NCI-H69 (cell line): ENCODE data around the gene DRC3.
"Not testable (repeated sequence)": the region's sequence is repeated elsewhere in the genome, so short reads cannot be mapped to it uniquely, and the experiment has no call there.

Source experiments
- DNase-seq: peaks from one replicate; lab custom pipeline; 2025; lab: John Stamatoyannopoulos, UW

The DRC3 gene

DNA sequence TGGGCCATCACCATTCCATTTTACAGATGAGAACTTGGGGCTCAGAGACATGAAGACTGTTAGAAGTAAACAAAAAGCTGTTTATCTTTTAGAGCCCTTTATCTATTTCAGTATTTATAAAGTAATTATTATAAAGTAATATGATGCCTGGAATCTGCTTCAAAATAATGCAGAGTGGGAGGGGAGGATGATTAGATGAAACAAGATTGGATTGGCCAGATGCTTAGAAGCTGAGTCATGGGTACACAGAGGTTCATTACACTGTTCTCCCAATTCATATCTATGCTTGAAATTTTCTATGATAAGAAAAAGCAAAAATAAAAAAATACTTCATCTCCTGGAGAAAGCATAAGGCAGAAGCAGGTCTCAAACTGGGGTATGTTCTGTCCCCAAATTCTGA is 29.8 kb upstream of the DRC3 start:
- DNase-seq = peak; percentile 34

DNA sequence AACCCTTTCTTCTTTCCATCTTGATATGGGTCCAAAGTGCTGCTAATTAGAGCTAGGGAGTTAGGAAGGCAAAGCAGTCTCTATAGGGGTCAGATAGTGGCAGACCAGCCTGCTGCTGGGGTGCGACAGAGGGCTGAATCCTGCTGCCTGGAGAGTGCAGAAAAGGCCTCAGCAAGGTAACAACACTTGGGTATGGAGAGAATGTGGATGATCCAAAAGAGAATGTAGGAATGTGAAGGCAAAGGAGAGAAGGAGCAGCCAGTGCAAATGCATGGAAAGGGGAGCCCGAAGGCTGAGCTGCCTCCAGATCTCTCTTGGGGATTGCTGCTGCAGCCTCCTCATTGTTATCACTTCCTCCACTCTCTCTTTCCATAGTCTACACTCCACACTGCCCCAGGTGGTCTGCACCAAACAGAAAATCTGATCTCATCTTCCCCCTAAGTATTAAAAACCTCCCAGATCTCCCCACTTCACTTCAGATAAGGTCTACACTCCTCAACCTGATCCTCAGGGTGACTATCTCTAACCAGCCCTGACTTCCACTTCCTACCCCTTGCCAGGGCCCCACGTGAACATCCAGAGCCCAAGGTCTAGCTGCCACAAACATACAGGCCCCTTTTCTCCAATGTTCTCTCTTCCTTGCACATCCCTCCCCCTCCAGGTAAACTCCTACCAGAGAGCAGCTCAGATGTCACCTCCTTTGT is 29.2 kb upstream of the DRC3 start:
- DNase-seq = peak; percentile 67

DNA sequence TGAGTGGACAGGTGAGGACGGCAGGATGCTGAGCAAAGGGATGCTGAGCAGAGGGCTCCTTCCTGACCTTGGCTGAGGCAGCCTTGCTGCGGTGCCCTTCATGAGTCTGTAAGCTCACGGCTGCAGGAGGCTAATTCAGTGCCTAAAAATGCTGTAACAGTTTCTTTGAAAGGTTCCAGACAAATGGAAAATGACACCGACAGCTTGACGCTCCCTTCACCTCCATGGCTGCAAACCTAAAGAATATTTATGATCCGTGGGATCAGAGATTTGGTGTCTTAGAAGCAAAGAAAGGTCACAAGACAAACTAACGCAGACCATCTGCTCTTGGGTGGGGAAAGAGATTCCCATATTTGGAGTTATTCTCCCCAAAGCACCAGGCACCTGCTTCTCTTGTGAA is 28.4 kb upstream of the DRC3 start:
- peak; percentile 84 for DNase-seq

GRCh38 chr17:17944743-17945142 is 27.9 kb upstream of the DRC3 start:
- DNase-seq = no peak

GRCh38 chr17:17946093-17946492 is 26.6 kb upstream of the DRC3 start:
- no peak for DNase-seq

GRCh38 chr17:17947309-17947708 is 25.4 kb upstream of the DRC3 start:
- no peak for DNase-seq

DNA sequence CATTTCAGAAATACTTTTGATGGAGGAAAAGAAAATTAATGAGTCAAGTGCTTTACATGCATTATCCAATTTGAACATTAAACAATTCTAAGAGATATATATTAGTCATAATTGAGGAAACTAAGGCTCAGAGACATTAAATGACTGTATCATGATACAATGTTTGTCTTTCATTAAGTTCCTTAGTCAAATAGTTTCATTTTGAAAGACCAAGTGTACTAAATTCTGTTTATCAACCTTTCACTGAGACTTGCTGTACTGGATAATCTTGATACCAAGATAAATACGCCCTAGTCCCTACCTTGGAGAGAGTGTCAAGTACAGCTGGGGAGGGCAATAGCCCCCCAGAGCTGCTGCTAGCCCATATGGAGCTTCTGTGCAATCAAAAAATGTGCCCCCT is 24.7 kb upstream of the DRC3 start:
- no peak for DNase-seq

DNA sequence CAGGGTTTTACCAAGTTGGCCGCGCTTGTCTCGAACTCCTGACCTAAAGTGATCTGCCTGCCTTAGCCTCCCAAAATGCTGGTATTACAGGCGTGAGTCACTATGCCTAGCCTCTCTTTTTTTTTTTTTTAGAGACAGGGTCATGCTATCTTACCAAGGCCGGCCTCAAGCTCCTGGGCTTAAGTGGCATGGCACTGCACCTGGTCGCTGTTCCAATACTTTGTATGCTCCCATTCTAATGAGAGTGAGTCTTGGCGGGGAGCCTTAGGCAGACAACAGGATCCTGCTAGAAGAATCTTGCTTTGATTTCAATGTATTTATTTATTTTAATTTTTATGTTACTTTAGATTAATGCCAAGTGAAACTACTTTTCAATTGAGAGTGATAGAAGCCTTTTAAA is 22.3 kb upstream of the DRC3 start:
- no peak for DNase-seq

GRCh38 chr17:17950806-17951205 is 21.9 kb upstream of the DRC3 start:
- DNase-seq = peak; percentile 43

- DNase-seq = peak; percentile 16
These were observed 21.1 kb upstream of the DRC3 start for GRCh38 chr17:17951524-17951923.

- DNase-seq = peak; percentile 10
These were observed 20.0 kb upstream of the DRC3 start for GRCh38 chr17:17952691-17953090.

GRCh38 chr17:17954079-17954478 is 18.6 kb upstream of the DRC3 start:
- DNase-seq = no peak

GRCh38 chr17:17955790-17956341 is 16.8 kb upstream of the DRC3 start:
- DNase-seq = not testable (repeated sequence)

GRCh38 chr17:17957584-17957916 is 15.1 kb upstream of the DRC3 start:
- no peak for DNase-seq

DNA sequence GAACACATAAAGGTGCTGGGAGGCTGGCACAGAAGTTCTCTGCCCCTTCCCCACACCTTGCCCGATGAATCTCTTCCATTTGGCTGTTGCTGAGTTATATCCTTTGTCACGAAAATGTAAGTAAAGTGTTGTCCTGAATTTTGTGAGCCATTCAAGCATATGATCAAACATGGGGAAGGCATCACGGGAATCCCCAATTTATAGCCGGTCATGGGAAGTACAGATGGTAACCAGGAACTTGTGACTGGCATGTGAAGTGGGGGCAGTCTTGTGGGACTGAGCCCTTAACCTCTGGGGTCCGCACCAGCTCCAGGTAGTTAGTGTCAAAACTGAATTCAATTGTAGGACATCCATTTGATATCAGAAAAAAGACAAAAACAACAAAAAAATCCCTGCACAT is 13.7 kb upstream of the DRC3 start:
- DNase-seq = no peak

DNA sequence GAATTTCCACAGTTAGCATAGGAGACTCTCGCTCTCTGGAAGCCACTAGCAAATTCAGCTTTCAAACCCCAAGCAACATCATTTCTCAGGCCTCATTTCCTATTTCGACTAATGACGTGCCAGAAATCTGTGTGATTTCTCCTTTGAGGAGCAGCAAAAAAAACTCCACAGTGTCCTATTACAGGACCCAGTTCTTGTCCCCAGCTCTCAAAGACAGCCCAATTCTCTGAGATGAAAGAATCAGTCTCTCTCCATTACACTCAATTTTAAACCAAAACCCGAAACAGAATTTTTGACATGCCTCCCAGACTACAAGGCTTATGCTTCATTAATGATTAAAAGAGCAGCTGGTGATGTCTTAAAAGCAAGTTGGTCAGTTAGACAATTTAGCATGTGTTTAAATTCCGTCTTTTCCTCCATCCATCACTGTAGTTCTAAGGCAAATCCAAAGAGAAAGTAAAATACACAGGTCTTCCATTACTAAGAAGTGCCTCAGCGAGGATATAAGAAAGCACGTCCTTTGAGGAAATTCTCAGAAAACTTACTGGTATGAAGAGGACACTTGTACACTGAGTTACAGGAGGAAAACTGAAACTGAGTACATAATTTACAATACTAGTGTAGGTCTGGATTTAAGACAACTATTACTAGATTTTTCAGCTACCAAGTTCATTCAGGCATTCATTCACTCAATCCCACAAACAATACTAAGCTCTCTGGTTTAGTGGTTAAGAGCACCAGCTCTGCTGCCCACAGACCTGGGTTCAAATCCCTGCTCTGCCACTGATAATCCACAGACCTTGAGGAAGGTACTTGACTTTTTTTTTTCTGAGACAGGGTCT is 12.9 kb upstream of the DRC3 start:
- peak; percentile 19 for DNase-seq

- DNase-seq = no peak
These were observed 12.1 kb upstream of the DRC3 start for GRCh38 chr17:17960500-17961030.

- no peak for DNase-seq
These were observed 9.6 kb upstream of the DRC3 start for GRCh38 chr17:17963066-17963465.

GRCh38 chr17:17963694-17964436 is 8.8 kb upstream of the DRC3 start:
- DNase-seq = no peak

DNA sequence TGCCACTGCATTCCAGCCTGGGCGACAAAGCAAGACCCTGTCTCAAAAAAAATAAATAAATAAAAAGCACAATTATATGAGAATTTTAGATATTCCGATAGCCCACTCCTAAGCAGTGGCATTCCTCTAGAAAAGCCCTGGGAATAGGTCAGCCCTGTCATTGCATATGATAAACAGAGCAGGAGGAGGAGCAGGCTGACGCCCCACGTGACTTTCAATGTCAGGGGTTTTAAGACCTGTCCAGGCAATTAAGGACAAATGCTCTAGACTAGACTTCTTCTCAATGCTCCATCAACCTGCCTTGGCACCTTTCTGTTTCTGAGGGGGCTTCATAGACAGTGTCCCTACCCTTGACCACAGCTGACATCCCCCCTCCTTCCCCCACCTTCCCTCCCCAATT is 8.0 kb upstream of the DRC3 start:
- DNase-seq = no peak

DNA sequence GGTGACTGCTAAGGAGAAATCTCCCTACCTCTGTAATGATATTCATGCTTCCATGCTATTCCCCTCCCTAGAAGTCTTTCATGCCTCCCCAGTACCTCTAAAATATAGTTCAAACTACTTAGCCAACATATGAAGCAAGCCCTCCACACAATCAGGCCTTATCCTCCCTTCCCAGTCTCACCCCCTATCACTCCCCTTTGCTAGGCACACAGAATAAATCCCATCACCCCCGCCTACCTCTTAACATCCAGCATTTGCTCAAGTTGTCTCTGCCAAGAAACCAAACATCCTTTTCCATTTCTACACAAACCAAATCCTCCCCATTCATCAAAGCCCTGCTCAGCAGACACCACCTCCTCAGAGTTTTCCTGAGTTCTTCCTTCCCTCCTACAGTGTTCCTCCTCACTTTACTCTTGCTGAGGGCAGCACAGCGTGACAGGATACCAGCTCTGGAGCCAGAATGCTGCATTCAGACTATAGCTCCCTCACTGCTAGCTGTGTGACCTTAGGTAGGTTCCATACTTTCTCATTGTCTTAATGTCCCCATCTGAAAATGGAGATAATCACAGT is 7.4 kb upstream of the DRC3 start:
- no peak for DNase-seq

DNA sequence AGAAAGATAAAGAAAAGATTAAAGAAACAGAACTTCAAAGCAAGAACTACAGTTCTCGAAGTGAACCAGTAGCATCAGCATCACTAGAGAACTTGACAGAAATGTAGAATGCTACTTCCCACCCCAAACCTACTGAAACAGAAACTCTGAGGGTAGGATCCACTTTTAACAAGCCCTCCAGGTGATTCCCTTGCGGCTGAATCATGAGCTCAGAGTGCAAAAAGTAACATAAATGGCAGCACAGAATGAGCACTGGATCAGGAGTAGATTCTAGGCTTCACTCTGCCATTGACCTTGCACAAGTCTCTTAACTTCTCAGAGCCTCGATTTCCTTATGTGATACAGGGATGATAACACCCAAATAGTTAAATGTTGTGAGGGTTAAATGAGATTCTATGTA is 6.3 kb upstream of the DRC3 start:
- DNase-seq = no peak
